GM19193 (cell line): ENCODE measurements around the gene NELFE.

ENCODE experiments used
- POLR2A ChIP-seq: IDR thresholded peaks from 4 replicates; pipeline ENCODE4 v1.6.1; 2011; ENCODE audit not compliant: insufficient read depth, insufficient read length; ENCODE audit errors: extremely low read depth

NELFE gene

DNA sequence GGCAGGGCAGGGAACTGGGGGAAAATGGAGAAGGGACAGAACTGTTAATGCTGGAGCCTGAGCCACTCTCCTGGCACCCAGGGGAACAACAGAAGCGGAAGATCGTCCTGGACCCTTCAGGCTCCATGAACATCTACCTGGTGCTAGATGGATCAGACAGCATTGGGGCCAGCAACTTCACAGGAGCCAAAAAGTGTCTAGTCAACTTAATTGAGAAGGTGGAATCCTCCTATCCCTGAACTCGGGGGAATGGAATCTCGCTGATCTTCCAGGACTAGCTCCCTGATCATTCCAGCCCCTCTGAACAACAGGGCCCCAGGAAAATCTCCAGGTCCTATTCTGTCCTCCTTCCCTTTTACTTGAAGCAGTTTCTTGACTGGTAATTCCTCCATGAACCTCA, 10.9 kb downstream of the NELFE start:
- no peak for TF ChIP-seq POLR2A

DNA sequence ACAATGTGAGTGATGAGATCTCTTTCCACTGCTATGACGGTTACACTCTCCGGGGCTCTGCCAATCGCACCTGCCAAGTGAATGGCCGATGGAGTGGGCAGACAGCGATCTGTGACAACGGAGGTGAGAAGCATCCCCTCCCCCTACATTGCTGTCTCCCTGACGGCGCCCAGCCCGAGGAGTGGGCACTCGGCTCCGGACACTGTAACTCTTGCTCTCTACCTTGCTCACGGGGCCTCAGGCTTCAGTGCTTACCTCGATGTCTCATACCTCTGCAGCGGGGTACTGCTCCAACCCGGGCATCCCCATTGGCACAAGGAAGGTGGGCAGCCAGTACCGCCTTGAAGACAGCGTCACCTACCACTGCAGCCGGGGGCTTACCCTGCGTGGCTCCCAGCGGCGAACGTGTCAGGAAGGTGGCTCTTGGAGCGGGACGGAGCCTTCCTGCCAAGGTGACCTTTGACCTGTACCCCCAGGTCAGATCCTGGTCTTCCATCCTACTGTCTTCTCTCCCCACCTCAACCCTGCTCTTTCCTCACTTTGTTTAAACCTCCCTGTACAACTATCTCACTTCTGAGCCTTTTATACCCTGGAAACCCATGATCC, 11.6 kb downstream of the NELFE start:
- TF ChIP-seq POLR2A, result no peak

DNA sequence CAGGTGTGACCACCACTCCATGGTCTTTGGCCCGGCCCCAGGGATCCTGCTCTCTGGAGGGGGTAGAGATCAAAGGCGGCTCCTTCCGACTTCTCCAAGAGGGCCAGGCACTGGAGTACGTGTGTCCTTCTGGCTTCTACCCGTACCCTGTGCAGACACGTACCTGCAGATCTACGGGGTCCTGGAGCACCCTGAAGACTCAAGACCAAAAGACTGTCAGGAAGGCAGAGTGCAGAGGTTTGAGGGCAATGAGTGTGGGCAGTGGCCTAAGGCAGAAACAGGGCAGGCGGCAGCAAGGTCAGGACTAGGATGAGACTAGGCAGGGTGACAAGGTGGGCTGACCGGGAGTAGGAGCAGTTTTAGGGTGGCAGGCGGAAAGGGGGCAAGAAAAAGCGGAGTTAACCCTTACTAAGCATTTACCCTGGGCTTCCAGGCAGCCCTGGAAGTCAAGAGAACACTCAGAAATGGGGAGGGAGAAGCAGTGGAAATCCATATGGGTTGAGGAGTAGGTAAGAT, 12.3 kb downstream of the NELFE start:
- no peak for TF ChIP-seq POLR2A

DNA sequence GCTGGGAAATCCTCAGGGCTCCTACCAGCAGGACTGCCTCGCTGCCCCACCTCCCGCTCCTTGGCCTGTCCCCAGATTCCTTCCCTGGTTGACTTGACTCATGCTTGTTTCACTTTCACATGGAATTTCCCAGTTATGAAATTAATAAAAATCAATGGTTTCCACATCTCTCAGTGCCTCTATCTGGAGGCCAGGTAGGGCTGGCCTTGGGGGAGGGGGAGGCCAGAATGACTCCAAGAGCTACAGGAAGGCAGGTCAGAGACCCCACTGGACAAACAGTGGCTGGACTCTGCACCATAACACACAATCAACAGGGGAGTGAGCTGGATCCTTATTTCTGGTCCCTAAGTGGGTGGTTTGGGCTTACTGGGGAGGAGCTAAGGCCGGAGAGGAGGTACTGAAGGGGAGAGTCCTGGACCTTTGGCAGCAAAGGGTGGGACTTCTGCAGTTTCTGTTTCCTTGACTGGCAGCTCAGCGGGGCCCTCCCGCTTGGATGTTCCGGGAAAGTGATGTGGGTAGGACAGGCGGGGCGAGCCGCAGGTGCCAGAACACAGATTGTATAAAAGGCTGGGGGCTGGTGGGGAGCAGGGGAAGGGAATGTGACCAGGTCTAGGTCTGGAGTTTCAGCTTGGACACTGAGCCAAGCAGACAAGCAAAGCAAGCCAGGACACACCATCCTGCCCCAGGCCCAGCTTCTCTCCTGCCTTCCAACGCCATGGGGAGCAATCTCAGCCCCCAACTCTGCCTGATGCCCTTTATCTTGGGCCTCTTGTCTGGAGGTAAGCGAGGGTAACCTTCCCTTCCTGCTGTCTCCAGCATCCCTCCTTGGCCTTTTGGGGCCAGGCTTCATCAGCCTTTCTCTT, 13.0 kb downstream of the NELFE start, which contains the start of gene CFB:
Gene CFB (plus strand): TSS at position 589 of the 863 bp plus-strand sequence. CDS start 127 bp downstream, at position 716.
- TF ChIP-seq POLR2A, result no peak

DNA sequence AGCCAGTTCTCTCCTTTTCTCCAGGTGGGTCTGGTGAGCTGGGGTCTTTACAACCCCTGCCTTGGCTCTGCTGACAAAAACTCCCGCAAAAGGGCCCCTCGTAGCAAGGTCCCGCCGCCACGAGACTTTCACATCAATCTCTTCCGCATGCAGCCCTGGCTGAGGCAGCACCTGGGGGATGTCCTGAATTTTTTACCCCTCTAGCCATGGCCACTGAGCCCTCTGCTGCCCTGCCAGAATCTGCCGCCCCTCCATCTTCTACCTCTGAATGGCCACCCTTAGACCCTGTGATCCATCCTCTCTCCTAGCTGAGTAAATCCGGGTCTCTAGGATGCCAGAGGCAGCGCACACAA, 13.6 kb downstream of the NELFE start:
- TF ChIP-seq POLR2A, result no peak

DNA sequence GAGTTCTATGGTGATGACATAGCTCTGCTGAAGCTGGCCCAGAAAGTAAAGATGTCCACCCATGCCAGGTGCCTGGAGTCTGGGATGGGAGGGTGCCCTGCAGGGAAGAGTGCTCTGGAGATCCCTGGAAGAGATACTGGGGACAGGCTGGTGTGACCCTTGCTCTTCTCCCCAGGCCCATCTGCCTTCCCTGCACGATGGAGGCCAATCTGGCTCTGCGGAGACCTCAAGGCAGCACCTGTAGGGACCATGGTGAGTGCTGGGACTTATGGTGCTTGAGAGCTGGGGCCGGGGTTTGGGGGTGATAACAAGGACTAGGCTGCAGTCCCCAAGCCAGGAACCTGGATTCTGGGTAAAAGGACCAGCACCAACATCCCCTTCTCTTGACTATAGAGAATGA, 15.0 kb downstream of the NELFE start:
- TF ChIP-seq POLR2A, result no peak

DNA sequence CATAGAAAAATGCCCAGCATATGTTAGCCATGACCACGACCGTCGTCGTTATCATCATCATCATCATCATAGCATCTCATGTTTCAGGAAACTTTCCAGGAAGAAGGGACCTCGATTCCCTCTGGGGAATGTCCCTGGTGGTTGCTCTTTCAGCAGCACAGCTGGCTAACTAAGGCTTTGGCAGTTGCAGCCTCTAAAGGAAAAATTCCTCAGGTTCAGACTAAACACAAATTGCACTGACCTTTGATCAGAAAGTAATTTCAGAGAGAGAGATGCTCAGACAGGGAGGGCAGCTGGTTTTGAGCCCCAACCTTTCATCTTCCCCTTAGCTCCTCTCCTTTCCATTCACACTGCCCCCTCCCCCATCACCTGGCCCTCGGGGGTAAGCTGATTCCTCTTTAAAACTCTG, 18.5 kb downstream of the NELFE start:
- no peak for TF ChIP-seq POLR2A

DNA sequence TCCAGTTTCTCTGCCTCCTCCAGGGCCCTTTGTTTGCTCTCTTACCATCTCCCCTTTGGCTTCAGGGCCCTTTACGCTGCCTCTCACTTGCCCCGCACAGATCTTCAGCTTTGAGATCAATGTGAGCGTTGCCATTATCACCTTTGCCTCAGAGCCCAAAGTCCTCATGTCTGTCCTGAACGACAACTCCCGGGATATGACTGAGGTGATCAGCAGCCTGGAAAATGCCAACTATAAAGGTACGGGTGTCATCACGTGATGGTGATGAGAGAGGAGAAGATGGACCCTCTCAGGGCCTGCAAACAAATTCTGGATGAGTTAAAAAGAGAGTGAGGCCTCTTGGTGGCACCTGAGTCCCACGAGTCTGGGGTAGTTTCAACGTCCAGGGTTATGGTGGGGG, 22.9 kb downstream of the NELFE start:
- no peak for TF ChIP-seq POLR2A

DNA sequence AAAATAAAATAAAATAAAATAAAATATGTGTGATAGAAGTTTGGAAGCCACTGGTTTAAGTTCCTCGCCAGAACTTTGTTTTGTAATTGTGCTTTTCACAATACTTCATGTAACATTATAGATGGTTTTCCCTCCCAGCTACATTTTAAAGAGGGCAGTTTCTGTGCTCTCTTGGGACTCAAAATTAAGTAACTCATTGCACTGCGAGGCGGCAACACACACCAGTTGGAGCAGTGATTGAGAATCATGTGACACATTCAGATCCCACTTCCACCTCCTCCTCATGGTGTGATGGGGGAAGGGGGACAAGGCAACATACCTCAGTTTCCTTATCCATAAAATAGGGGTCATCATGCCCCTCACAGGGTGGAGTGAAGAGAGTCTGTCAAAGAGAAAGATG, 23.8 kb downstream of the NELFE start:
- TF ChIP-seq POLR2A, result no peak

DNA sequence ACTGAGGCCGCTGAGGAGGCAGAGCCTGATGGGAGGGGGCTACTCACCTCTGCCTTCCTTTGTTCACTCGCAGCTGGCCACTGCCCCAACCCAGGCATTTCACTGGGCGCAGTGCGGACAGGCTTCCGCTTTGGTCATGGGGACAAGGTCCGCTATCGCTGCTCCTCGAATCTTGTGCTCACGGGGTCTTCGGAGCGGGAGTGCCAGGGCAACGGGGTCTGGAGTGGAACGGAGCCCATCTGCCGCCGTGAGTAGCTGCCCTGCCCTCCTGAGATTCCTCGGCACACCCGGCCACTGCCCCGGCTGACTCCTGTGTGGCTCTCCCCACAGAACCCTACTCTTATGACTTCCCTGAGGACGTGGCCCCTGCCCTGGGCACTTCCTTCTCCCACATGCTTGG, 25.2 kb downstream of the NELFE start:
- TF ChIP-seq POLR2A, result no peak

DNA sequence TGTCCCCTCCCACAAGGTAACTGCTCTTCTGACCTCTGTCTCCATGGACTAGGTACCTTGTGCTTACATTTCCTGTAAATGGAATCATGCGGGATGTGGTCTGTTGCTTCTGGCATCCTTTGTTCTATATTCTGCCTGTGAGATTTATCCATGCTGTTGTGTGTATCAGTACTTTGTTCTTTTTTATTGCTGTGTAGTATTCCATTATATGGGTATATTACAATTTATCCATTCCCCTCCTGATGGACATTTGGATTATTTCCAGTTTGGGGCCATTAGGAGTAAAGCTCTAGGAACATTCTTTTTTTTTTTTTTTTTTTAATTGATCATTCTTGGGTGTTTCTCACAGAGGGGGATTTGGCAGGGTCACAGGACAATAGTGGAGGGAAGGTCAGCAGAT, 27.8 kb downstream of the NELFE start:
- TF ChIP-seq POLR2A, result no peak

DNA sequence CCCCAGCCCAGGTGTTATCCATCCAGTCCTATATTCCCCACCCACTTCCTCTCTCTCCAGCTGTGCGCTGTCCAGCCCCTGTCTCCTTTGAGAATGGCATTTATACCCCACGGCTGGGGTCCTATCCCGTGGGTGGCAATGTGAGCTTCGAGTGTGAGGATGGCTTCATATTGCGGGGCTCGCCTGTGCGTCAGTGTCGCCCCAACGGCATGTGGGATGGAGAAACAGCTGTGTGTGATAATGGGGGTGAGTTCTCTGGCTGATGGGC, 30.2 kb downstream of the NELFE start:
- no peak for TF ChIP-seq POLR2A

DNA sequence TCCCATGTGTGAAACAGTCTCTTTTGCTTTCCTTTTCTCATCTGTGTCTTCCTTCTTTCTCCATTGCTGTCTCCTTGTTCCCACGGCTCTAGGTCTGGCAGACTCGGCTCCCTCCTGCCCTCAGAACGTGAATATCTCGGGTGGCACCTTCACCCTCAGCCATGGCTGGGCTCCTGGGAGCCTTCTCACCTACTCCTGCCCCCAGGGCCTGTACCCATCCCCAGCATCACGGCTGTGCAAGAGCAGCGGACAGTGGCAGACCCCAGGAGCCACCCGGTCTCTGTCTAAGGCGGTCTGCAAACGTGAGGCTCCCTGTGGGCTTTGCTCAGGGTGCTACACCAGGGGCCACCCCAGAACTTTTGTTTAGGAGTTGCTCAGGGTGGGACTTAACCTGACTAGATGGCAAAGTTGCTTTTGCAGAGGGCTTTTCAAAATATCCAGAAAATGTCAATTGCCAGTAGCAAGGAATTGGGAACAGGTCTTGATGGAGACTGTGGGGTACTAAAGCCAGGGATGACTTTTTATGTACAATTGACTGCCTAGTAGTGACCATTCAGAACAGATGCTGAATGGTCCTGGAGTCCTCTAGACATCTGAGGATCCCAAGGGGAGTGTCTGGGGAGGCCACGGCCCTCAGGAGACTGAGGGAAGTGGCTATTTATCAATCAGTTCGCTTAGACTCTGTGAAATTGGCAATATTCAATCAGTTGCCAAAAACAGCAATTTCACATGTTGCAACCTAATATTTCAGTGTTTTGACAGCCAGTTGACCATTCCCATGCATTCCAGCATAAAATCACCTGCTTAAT, 30.7 kb downstream of the NELFE start:
- TF ChIP-seq POLR2A, result no peak

DNA sequence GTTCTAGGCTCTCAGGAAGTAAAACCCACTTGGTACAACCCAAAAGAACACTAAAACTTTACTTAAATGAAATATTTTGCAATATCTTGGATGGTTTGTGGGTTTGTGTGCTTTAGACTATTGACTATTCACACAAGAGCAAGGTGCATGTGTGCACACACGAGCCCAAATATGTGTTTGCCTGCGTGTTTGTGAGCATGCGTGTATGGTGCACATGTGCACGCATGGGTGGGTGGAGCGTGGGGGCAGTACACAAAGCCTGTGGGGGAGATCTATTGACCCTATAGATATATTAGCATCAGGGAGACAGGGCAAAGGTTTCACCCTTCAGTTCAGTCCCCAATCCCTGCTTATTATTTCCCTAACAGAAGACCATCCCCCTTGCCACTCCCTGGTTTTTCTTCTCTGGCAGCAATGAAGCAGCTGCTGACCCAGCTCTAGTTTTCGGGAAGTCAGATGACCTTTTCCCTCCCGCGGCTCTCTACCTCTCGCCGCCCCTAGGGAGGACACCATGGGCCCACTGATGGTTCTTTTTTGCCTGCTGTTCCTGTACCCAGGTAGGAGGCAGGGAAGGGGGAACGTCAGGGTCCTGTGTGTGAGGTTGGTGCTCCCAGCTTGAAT, 31.4 kb downstream of the NELFE start, which contains the start of gene C2:
Gene C2 (plus strand): TSS at position 476 of the 621 bp plus-strand sequence. CDS start 36 bp downstream, at position 512.
- no peak for TF ChIP-seq POLR2A

DNA sequence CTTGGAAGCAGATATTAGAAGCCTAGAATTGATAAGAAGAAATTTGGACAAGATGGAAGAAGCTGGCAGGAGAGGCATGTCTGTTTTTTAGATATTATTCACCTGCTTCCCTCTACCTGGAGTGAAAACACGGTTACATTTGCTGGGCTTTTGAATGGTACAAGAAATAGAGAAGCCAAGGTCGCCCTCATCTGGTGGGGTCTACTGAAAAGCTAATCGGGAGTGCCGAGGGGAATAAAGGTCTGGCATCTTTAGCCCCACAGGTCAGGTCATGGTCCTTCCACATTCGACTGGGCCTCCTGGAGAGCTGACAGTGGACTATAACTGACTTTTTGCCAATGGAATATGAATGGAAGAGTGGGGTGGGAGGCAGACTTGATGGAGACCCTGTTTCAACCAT, 35.8 kb downstream of the NELFE start:
- no peak for TF ChIP-seq POLR2A
